Right lobe of liver (tissue), 4 donors: ENCODE data around the gene PSKH1.

Experiments
- CTCF ChIP-seq, 4 donors: fragments of 200-600 bp in 3 of 4; fragments of 450-650 bp in 1 of 4; IDR thresholded peaks; one replicate each; pipeline versions ENCODE4 v1.5.1 to v1.8.0; 2016 to 2022; ENCODE audit warnings: antibody characterized with exemption in 4 of 4, mild to moderate bottlenecking in 2 of 4
- POLR2A ChIP-seq: fragments of 450-650 bp; IDR thresholded peaks from one replicate; pipeline ENCODE4 v1.6.1; 2017; ENCODE audit warnings: antibody characterized with exemption, mild to moderate bottlenecking
- donor health status: DM: no; HTN: no; CAD: no.
- donor health status: DM: no; HTN: no; CAD: no.
- donor health status: DM: no; HTN: yes; CAD: no.

GRCh38 chr16:67946966-67947558, 54.0 kb downstream of the PSKH1 start:
- no peak for TF ChIP-seq POLR2A
- no peak for TF ChIP-seq CTCF (IDR thresholded peaks at IDR 0.05)
